Measurements from ENCODE around the gene CEP44.
A peak's percentile ranks its signal among the peaks of the same experiment; 100 is the strongest.
"Not testable (repeated sequence)": the region's sequence is repeated elsewhere in the genome, so short reads cannot be mapped to it uniquely, and the experiment has no call there.

Gene CEP44, protein sequence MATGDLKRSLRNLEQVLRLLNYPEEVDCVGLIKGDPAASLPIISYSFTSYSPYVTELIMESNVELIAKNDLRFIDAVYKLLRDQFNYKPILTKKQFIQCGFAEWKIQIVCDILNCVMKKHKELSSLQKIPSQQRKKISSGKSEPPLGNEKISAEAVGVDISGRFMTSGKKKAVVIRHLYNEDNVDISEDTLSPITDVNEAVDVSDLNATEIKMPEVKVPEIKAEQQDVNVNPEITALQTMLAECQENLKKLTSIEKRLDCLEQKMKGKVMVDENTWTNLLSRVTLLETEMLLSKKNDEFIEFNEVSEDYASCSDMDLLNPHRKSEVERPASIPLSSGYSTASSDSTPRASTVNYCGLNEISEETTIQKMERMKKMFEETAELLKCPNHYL

DNA sequence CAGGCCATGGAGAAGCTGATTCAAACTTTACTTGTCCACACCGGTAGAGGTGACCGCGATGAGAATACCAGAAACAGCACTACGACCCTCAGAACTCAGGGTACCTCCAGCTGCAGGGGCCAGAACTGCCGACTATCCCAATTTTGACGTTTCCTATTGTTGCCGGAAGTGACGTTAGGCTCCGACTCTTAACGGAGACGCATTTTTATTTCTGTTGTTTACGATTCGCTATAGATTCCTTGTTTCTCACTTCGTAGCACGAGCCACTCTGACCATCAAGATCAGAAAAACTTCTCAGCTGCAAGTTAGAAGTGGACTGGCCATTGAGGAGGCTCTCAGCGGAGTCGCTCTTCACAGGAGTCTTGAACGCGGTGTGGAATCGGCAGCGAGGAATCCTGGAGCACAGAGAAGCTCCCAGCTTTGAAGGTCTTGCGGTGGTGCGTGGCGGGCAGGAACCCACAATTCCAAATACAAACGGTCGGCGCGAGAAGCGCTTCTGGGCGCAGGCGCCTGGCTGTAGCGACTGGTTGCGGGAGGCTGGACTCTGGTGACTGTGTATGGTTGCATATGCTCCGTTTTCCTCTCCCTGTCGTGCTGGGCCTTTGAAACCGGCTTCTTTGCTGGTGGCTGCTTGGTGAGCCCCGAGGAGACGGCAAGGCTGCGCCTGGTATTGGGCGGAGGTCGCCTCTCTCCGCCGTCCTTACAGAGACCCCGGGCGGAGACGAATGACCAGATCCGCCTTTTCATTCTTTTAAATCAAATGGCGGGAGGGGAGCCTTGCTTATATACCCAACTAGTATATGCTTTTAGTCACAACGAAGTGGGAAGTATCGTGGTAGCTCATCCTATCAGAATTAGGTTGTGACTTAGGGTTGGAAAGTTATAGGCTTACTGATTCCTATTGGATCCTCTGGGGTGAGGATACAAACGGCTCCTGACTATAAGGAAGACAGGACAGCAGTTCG is at the start of gene CEP44, which contains the start of gene FBXO8:
TSS of gene CEP44 (plus strand) at position 405 of the 965 bp plus-strand sequence. CDS start 15,211 bp downstream, outside the sequence.
TSS of gene FBXO8 (minus strand) at position 161 of the 965 bp plus-strand sequence. CDS start 20,575 bp downstream, outside the sequence.
- Mint-ChIP-seq H3K27ac (peak within 1 kb of the TSS; percentile 99), H3K9me3 (no peaks in the 10 kb centered on the region), H3K4me3 (peak within 1 kb of the TSS; percentile 99), H3K4me1 (ENCODE audit: low read depth) (peaks cover 71% of the 10 kb centered on the region), H3K36me3 (ENCODE audit: low read depth) (peaks cover 49% of the 10 kb centered on the region), H3K27me3 (no peaks in the 10 kb centered on the region)
- peak; percentile 84 for DNase-seq

DNA sequence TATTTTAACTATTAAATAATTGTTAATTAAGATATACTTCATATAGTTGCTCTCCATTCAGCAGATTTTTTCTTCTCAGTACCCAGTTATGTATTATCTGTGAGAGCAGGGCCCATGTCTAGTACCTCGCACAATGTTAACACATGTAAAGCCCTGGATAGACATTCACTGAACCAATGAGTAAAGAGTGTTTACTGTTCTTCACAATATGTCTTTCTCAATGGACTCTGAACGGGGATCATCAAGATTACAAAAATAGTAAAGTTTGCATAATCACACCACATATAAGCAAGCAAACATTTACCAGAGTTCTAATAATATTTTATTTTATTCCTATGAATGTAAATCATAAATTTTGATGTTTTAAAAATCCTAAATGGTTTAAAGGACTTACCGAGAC is 47.4 kb upstream of the CEP44 start:
- DNase-seq = no peak
- no peaks in the 10 kb centered on the region for H3K27me3 Mint-ChIP-seq
- no peak overlapping the region for H3K27ac Mint-ChIP-seq
- no peak overlapping the region for H3K4me3 Mint-ChIP-seq
- H3K4me1 Mint-ChIP-seq (ENCODE audit: low read depth) = no peaks in the 10 kb centered on the region
- H3K36me3 Mint-ChIP-seq (ENCODE audit: low read depth) = peaks cover 34% of the 10 kb centered on the region
- no peaks in the 10 kb centered on the region for H3K9me3 Mint-ChIP-seq

DNA sequence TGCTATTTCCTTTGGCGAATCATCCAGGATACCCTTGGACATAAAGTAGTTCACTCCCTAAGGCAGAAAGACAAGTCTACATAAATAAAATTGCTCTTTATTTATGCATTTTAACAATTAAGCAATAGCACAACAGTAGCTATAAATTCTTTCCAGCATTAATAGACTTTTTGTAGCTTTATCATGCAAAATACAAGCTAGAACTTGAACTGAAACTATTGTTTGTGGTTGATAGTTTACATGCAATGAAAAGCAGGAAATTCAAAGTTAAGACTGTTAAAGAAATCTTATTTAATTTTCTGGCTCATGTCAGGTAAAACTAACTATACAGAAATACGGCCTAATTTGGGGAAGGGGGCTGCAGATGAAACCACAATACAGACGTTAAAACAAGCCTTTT is 42.5 kb upstream of the CEP44 start:
- no peak overlapping the region for H3K4me3 Mint-ChIP-seq
- peaks cover 2% of the 10 kb centered on the region for H3K4me1 Mint-ChIP-seq (ENCODE audit: low read depth)
- H3K9me3 Mint-ChIP-seq = no peaks in the 10 kb centered on the region
- DNase-seq = no peak
- H3K27ac Mint-ChIP-seq = no peak overlapping the region
- peaks cover 28% of the 10 kb centered on the region for H3K36me3 Mint-ChIP-seq (ENCODE audit: low read depth)
- no peaks in the 10 kb centered on the region for H3K27me3 Mint-ChIP-seq

DNA sequence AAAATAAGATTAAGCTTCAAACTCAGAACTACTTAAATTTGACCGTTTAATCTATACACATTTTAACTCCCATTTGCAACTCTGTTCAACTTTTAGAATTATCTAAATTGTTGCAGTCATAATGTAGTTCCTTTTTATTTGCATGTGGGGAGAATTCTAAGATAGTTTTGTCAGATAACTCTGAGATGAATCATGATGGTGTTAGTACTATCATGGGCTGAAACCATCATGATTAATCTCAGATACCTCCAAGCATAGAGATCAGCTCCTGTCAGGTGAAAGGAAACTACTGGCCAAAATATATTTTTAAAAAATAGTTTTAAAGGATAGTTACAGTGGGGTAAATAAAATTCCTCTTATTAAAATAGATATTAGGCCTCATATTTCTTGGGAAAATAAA is 39.3 kb upstream of the CEP44 start:
- no peaks in the 10 kb centered on the region for H3K9me3 Mint-ChIP-seq
- no peak overlapping the region for H3K4me3 Mint-ChIP-seq
- no peak for DNase-seq

DNA sequence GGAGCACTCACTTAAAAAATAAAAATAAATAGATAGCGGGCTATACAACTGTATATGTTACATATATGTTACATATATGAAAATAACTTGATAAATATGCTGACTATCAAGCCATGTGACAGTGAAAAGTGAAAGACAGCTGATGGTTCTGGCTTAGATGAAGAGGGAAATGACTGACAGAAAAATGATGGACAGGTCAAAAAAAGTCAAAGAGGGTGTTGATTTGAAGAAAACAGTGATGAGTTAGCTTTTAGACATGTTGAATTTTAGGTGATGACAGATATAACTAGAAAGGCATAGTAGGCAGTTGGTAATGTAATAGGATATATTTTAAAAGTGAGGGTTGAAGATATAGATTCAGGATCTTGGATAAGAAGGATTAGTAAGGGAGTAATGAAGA is 38.0 kb upstream of the CEP44 start:
- no peaks in the 10 kb centered on the region for H3K9me3 Mint-ChIP-seq
- H3K4me1 Mint-ChIP-seq (ENCODE audit: low read depth) = peaks cover 2% of the 10 kb centered on the region
- H3K4me3 Mint-ChIP-seq = no peak overlapping the region
- DNase-seq = no peak
- H3K27ac Mint-ChIP-seq = no peak overlapping the region
- no peaks in the 10 kb centered on the region for H3K27me3 Mint-ChIP-seq
- H3K36me3 Mint-ChIP-seq (ENCODE audit: low read depth) = peaks cover 11% of the 10 kb centered on the region

More for the DNA sequence above, 39.3 kb upstream of the CEP44 start:
- Mint-ChIP-seq H3K27me3 (no peaks in the 10 kb centered on the region), H3K27ac (no peak overlapping the region), H3K36me3 (ENCODE audit: low read depth) (peaks cover 12% of the 10 kb centered on the region), H3K4me1 (ENCODE audit: low read depth) (peaks cover 2% of the 10 kb centered on the region)

DNA sequence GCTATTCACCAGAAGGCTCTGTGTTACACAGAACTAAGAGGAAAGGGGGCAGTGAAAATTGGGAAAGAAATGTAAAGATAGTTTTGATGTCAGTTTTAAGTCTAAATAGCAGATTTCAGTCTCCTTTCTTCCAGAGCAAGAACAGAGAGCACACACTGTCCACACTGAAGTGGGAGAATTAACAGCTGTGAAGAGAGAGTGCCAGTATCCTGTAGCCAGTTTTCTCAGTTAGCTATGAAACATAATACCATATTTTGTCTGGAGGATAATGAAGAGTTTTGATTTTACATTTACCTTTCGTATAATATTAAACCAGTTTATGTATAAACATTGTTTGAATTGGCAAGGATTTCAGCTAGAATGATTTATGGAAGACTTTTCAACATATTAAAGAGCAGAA is 35.3 kb upstream of the CEP44 start:
- Mint-ChIP-seq H3K27ac (no peak overlapping the region), H3K4me3 (no peak overlapping the region), H3K4me1 (ENCODE audit: low read depth) (peaks cover 5% of the 10 kb centered on the region), H3K36me3 (ENCODE audit: low read depth) (peaks cover 4% of the 10 kb centered on the region), H3K9me3 (no peaks in the 10 kb centered on the region), H3K27me3 (no peaks in the 10 kb centered on the region)
- no peak for DNase-seq

DNA sequence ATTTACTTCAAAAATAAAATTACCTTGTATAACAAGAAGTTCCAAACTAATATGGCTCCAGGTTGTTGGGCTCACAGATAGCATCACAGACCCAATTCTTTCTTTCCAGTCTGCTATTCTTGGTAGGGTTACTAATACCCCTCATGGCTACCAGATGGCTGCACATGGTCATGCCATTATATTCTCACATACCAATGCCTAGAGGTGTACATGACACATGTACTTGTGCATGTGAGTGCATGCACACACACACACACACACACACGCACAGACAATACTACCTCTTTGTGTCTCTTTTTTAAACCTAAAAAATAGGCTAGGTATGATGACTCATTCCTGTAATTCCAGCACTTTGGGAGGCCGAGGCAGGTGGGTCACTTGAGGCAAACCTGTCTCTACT is 31.3 kb upstream of the CEP44 start:
- peaks cover 28% of the 10 kb centered on the region for H3K36me3 Mint-ChIP-seq (ENCODE audit: low read depth)
- H3K27ac Mint-ChIP-seq = no peak overlapping the region
- no peaks in the 10 kb centered on the region for H3K27me3 Mint-ChIP-seq
- no peak for DNase-seq
- H3K9me3 Mint-ChIP-seq = no peaks in the 10 kb centered on the region
- H3K4me3 Mint-ChIP-seq = no peak overlapping the region
- peaks cover 8% of the 10 kb centered on the region for H3K4me1 Mint-ChIP-seq (ENCODE audit: low read depth)

DNA sequence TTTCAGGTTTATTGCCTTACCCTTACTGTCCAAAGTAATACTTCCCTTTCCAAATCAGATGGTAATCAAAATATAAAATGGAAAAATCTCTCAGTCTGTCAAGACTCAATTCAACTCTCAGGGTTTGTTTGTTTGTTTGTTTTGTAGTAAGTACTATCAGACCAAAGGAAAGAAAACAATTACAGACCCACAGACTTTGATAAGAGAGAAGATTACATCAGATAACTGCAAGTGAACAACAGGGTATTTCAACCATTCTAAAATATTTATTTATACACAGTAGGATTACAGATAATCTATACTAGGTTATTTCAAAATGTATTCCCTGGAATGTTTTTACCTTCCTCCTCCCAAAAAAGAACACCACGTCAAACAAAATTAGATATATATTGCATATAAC is 29.1 kb upstream of the CEP44 start:
- no peak for DNase-seq
- H3K27ac Mint-ChIP-seq = no peak overlapping the region
- peaks cover 8% of the 10 kb centered on the region for H3K4me1 Mint-ChIP-seq (ENCODE audit: low read depth)
- H3K36me3 Mint-ChIP-seq (ENCODE audit: low read depth) = peaks cover 40% of the 10 kb centered on the region
- H3K27me3 Mint-ChIP-seq = no peaks in the 10 kb centered on the region
- no peak overlapping the region for H3K4me3 Mint-ChIP-seq
- H3K9me3 Mint-ChIP-seq = no peaks in the 10 kb centered on the region

DNA sequence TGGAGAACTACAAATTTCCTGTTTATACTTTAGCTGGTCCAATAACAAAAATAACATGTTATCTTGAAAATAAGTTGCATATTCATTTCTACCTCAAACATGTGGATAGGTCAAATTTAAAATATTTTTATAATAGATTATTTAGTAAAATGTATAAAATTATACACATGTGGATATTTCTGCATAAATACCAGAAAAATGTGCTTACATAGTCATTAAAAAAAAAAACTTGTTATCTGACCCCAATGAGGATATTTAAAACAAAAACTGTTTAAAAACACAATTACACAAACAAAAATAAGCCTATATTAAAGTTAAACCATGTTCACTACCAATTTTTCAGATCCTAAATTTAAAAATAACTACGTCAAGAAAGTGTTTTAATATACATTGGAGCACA is 28.3 kb upstream of the CEP44 start:
- DNase-seq = no peak
- peaks cover 41% of the 10 kb centered on the region for H3K36me3 Mint-ChIP-seq (ENCODE audit: low read depth)
- no peaks in the 10 kb centered on the region for H3K27me3 Mint-ChIP-seq
- no peak overlapping the region for H3K4me3 Mint-ChIP-seq
- H3K9me3 Mint-ChIP-seq = no peaks in the 10 kb centered on the region
- H3K27ac Mint-ChIP-seq = no peak overlapping the region
- H3K4me1 Mint-ChIP-seq (ENCODE audit: low read depth) = peaks cover 8% of the 10 kb centered on the region

DNA sequence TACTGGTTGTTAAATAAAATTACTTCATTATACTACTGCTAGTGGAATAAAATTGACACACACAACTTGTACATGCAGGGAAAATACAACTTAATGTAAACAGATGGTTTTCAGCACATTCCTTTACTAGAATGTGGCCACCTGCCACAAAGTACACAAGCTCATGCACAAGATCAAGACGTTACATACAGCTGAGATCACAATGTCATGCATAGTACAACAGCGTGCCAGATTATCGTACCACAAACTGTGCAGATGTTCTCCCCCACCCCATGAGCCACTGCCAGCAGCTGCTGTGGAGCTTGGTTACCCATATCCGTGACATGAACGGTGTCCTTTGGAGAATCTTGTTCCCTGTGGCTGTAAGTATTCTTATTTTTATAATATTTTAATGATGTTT is 27.9 kb upstream of the CEP44 start:
- Mint-ChIP-seq H3K27me3 (no peaks in the 10 kb centered on the region), H3K4me1 (ENCODE audit: low read depth) (peaks cover 8% of the 10 kb centered on the region), H3K4me3 (no peak overlapping the region), H3K9me3 (no peaks in the 10 kb centered on the region), H3K27ac (no peak overlapping the region), H3K36me3 (ENCODE audit: low read depth) (peaks cover 43% of the 10 kb centered on the region)
- DNase-seq = no peak

DNA sequence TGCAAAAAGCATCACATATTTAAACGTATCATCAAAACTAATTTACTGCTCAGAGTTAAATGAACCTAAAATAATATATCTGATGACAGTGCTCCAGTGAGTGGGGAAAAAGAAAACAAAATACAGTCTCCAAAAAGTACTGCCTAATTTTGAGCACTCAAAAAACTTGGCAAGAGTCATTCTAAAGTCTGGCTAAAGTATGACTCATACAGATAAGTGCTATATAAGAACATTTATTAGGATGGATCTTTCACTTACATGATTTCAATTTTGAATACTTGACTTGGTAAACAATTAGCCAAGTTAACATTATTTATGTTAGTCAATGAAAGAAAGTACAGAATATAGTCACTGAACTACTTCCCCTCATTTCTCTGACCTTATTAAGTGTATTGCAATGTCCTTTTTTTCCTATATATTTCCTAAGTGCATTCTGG is 27.4 kb upstream of the CEP44 start:
- Mint-ChIP-seq H3K27ac (no peak overlapping the region), H3K9me3 (no peaks in the 10 kb centered on the region), H3K27me3 (no peaks in the 10 kb centered on the region), H3K4me3 (no peak overlapping the region), H3K36me3 (ENCODE audit: low read depth) (peaks cover 43% of the 10 kb centered on the region), H3K4me1 (ENCODE audit: low read depth) (peaks cover 8% of the 10 kb centered on the region)
- no peak for DNase-seq

DNA sequence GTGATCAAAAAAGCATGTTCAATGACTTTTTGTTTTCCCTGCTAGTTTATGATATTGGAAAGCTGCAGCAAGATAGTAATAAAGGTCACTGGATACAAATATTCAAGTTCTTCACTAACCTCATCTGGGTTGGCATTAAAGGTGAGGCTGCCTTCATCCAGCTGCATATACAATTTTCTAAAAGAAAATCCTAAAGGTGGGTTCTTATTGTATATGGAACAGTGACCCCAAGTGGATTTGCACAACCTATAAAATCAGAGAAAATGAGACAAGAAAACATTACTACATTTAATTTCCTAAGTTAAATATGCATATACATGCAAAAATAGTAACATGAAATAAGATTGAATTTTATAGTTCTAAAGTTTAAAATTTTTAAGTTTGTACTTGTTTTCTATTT is 24.1 kb upstream of the CEP44 start:
- peaks cover 10% of the 10 kb centered on the region for H3K4me1 Mint-ChIP-seq (ENCODE audit: low read depth)
- no peaks in the 10 kb centered on the region for H3K9me3 Mint-ChIP-seq
- no peak for DNase-seq
- peaks cover 48% of the 10 kb centered on the region for H3K36me3 Mint-ChIP-seq (ENCODE audit: low read depth)
- H3K27me3 Mint-ChIP-seq = no peaks in the 10 kb centered on the region
- no peak overlapping the region for H3K4me3 Mint-ChIP-seq
- no peak overlapping the region for H3K27ac Mint-ChIP-seq

DNA sequence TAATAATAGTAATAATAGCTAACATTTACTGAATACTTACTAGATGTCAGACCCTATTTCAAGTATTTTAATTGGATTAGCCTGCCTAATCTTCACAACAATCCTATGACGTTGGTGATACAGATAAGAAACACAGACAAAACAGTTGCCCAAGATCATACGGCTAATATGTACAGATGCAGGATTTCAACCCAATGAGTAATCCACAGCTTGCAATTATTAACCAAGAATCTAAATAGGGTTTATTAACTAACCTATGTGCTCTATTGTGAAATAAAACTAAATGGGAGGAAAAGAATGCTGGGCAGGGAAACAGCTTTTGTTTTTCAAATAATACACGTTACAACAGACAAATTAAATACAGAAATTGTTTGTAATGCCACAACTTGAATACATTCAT is 23.6 kb upstream of the CEP44 start:
- no peak for DNase-seq

DNA sequence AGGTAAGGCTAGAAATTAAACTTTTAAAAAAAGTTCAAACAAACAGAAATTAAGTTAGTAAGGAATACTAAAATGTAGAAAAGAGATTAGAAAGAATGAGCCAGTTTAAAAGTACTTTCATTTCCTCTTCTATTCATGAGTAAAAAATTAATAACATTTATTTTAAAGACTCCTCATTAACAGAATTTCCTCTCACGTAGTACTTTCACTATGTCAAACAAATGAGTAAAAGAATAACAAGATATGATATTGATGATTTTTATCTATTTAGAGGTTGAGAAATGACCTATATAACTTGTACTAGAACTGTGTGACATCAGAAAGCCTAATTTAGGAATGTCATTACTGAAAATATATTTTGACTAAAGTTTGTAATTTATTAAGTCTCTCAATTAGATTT is 22.3 kb upstream of the CEP44 start:
- not testable (repeated sequence) for H3K4me3 Mint-ChIP-seq, DNase-seq, H3K9me3 Mint-ChIP-seq, H3K27ac Mint-ChIP-seq, H3K27me3 Mint-ChIP-seq
- Mint-ChIP-seq H3K4me1 (ENCODE audit: low read depth) (peaks cover 15% of the 10 kb centered on the region), H3K36me3 (ENCODE audit: low read depth) (peaks cover 35% of the 10 kb centered on the region)

More for the DNA sequence above, 23.6 kb upstream of the CEP44 start:
- no peaks in the 10 kb centered on the region for H3K27me3 Mint-ChIP-seq
- H3K4me3 Mint-ChIP-seq = no peak overlapping the region
- H3K4me1 Mint-ChIP-seq (ENCODE audit: low read depth) = peaks cover 13% of the 10 kb centered on the region
- peaks cover 44% of the 10 kb centered on the region for H3K36me3 Mint-ChIP-seq (ENCODE audit: low read depth)
- no peak overlapping the region for H3K27ac Mint-ChIP-seq
- no peaks in the 10 kb centered on the region for H3K9me3 Mint-ChIP-seq
